ENCODE measurements around the gene AGRN.

GRCh38 chr1:1047407-1047806 is 27.5 kb downstream of the AGRN start:
- TF ChIP-seq CTCF (IDR thresholded peaks at IDR 0.05) (no peak), POLR2A (IDR thresholded peaks at IDR 0.05) (no peak)
